Measurements from ENCODE around the gene WDR86. TPM values are rescaled to one million over a fixed set of nuclear protein-coding genes. Genes with fewer than 3 reads are reported as not detected.
A peak's percentile ranks its signal among the peaks of the same experiment; 100 is the strongest.

The WDR86 gene, protein sequence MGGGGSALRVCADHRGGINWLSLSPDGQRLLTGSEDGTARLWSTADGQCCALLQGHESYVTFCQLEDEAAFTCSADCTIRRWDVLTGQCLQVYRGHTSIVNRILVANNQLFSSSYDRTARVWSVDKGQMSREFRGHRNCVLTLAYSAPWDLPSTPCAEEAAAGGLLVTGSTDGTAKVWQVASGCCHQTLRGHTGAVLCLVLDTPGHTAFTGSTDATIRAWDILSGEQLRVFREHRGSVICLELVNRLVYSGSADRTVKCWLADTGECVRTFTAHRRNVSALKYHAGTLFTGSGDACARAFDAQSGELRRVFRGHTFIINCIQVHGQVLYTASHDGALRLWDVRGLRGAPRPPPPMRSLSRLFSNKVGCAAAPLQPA
- 10 to 100 TPM; 17.2 to 41.5 (median 22.1) TPM for total RNA-seq

DNA sequence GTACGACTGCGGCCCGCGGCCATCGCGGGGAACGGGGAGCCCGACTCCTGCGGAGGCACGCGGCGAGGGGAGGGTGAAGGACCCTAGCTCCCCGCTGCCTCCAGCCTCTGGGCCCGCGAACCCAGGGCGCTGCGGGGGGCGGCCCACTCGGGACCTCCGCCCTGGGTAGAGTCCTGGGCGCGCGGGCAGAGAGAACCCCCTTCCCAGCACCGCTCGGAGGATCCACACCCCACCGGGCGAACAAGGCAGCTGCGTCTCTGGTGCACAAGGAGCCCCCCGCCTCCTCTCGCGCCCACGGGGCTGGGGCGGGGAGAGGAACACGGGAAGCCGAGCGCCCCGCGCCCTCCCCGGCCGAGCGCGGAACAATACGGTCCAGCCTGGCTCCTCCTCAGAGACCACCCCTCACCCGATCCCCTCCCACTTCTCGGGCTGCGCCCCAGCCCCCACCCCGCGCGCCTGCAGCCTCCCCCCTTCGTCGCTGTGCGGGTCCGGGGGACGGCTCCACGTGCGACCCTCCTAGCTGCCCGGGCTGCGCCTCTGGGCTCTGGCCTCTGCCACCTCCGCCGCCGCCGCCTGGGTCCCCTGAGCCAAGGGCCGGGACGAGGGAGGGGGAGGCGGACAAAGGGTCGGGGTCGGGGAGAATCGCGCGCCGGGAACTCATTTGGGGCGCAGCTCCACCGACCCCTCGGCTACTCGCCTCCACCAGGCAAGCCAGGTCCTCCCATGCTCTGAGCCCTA, at the start of gene WDR86:
WDR86 (minus strand) TSS at position 372 of the 738 bp plus-strand sequence. CDS start 449 bp downstream, outside the sequence.
- TF ChIP-seq, protein P1, sequence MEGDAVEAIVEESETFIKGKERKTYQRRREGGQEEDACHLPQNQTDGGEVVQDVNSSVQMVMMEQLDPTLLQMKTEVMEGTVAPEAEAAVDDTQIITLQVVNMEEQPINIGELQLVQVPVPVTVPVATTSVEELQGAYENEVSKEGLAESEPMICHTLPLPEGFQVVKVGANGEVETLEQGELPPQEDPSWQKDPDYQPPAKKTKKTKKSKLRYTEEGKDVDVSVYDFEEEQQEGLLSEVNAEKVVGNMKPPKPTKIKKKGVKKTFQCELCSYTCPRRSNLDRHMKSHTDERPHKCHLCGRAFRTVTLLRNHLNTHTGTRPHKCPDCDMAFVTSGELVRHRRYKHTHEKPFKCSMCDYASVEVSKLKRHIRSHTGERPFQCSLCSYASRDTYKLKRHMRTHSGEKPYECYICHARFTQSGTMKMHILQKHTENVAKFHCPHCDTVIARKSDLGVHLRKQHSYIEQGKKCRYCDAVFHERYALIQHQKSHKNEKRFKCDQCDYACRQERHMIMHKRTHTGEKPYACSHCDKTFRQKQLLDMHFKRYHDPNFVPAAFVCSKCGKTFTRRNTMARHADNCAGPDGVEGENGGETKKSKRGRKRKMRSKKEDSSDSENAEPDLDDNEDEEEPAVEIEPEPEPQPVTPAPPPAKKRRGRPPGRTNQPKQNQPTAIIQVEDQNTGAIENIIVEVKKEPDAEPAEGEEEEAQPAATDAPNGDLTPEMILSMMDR (IDR thresholded peaks at IDR 0.05) = no peak
- no peak for DNase-seq (ENCODE audit: low spot score)
- peak; percentile 14 for ATAC-seq (ENCODE audit: low FRiP score)

DNA sequence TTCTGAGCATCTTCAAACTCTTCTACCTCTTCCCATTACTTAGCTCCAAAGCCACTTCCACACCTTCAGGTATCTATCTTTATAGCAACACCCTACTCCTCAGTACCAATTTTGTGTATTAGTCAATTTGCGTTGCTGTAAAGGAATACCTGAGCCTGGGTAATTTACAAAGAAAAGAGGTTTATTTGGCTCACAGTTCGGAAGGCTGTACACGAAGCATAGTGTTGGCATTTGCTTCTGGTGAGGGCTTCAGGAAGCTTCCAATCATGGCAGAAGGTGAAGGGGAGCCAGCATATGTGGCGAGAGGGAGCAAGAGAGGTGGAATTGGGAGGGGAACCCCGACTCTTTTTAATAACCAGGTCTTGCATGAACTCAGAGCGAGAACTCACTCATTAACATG, 47.7 kb upstream of the WDR86 start:
- DNase-seq (ENCODE audit: low spot score) = no peak
- TF ChIP-seq, protein P1 (IDR thresholded peaks at IDR 0.05) = no peak
- ATAC-seq (ENCODE audit: low FRiP score) = no peak

DNA sequence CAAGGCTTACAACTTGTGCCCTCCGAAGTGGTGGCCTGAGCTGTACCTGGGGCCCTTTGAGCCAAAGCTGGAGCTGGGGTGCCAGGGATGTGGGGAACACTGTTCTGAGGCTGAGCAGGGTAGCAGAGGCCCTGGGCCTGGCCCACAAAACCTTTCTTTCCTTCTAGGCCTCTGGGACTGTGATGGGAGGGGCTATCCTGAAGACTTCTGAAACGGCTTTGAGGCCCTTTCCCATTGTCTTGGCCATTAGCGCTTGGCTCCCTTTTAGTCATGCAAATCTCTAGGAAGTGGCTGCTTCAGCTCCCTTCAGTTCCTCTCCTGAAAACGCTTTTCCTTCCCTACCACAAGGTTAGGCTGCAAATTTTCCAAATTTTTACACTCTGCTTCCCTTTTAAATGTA, 46.9 kb upstream of the WDR86 start:
- DNase-seq (ENCODE audit: low spot score) (no peak), ATAC-seq (ENCODE audit: low FRiP score) (no peak)
- TF ChIP-seq, protein P1 (IDR thresholded peaks at IDR 0.05) = no peak

DNA sequence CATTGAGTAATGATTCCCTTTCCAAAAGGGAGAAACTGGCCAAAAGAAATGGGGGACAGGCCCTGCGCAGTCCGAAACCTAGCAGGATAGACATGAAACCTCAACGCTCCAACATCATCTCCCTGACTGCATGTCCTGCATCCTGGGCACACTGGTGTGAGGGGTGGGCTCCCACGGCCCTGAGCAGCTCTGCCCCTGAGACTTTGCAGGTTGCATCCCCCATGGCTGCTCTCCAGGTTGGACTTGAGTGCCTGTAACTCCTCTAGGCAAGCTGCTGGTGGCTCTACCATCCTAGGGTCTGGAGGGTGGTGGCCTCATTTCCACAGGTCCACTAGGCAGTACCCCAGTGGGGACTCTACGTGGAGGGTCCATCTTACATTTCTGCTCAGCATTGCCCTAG, 46.4 kb upstream of the WDR86 start:
- DNase-seq (ENCODE audit: low spot score) (no peak), ATAC-seq (ENCODE audit: low FRiP score) (no peak)
- TF ChIP-seq, protein P1 (IDR thresholded peaks at IDR 0.05) = no peak

DNA sequence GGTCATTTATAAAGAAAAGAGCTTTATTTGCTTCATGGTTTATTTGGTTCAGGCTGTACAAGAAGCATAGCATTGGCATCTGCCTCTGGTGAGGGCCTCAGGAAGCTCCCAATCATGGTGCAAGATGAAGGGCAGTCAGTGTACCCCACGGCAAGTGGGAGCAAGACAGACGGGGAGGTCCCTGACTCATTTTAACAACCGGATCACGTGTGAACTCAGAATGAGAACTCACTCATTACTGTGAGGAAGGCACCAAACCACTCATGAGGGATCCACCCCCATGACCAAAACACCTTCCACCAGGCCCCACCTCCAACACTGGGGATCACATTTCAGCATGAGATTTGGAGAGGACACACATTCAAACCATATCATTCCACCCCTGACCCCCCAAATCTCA, 45.9 kb upstream of the WDR86 start:
- no peak for DNase-seq (ENCODE audit: low spot score)
- TF ChIP-seq, protein P1 (IDR thresholded peaks at IDR 0.05) = no peak
- ATAC-seq (ENCODE audit: low FRiP score) = no peak

DNA sequence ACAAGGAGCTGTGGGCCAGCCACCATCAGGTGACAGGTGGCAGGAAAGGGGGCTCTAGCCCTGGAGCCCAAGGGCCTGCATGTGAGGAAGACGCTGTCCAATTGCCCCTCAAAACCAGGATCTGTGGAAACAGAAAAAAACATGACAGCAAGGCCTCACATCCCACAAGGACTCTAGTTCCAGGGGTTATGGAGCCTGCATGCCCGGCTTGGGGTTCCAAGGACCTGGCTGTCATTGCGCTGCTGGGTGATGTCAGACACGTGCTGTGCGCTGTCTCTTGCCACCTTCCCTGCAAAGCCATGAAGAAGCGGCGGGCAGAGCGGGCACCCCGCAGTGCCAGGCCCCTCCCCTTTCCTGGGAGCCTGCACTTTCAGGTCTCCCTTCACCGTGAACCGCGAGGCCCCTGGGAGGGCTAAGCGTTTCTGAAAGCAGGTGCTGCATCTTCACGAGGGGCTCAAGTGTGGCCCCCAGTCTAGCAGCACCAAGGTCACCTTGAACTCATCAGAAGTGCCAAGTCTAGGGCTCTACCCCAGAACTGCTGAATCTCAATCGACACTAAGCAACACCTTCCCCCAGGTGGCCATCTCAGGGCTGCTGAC, 45.2 kb upstream of the WDR86 start:
- TF ChIP-seq, protein P1 (IDR thresholded peaks at IDR 0.05) = no peak
- ATAC-seq (ENCODE audit: low FRiP score) (no peak), DNase-seq (ENCODE audit: low spot score) (peak; percentile 17)

Measured in omental fat pad (tissue), 4 donors.